ENCODE results near the gene RCSD1. TPM values are rescaled to one million over a fixed set of nuclear protein-coding genes. Genes with fewer than 3 reads are reported as not detected.

Gene RCSD1
- total RNA-seq, 2 experiments from 2014 or later = 27.3 to 27.9 TPM

- Mint-ChIP-seq H3K36me3 (ENCODE audit: low read depth) (peaks cover 11% of the 10 kb centered on the region), H3K27ac (peak overlapping the region; percentile 3), H3K4me3 (no peak overlapping the region), H3K9me3 (no peaks in the 10 kb centered on the region), H3K27me3 (ENCODE audit: low read depth) (no peaks in the 10 kb centered on the region), H3K4me1 (ENCODE audit: low read depth) (peaks cover 15% of the 10 kb centered on the region)
- no peak for DNase-seq
- CTCF ChIA-PET = interaction anchor here (1.0 to 1.2 kb wide), 2 partner anchors 83 to 191 kb away, joined by 3 to 7 read pairs; no protein-coding TSS in a partner anchor
- intact Hi-C loops (cut with micrococcal nuclease) = no loop called here
These were observed 53.8 kb downstream of the RCSD1 start for GRCh38 chr1:167683641-167684502.

GRCh38 chr1:167685844-167686243 is 55.8 kb downstream of the RCSD1 start:
- no peaks in the 10 kb centered on the region for H3K27me3 Mint-ChIP-seq (ENCODE audit: low read depth)
- H3K4me3 Mint-ChIP-seq = no peak overlapping the region
- no peak for DNase-seq
- H3K9me3 Mint-ChIP-seq = no peaks in the 10 kb centered on the region
- peak overlapping the region; percentile 17 for H3K27ac Mint-ChIP-seq
- H3K4me1 Mint-ChIP-seq (ENCODE audit: low read depth) = peaks cover 20% of the 10 kb centered on the region
- H3K36me3 Mint-ChIP-seq (ENCODE audit: low read depth) = peaks cover 17% of the 10 kb centered on the region
- intact Hi-C loops (cut with micrococcal nuclease) = loop anchor here (5.0 kb wide), 2 partner anchors 464 to 619 kb away; partner anchors contain the start of gene POU2F1
- CTCF ChIA-PET = interaction anchor here (2.9 to 3.8 kb wide), 2 partner anchors 49 to 84 kb away, joined by 43 to 148 read pairs; no protein-coding TSS in a partner anchor

- peak; percentile 94 for DNase-seq
- CTCF ChIA-PET = interaction anchor here (0.8 to 3.8 kb wide), 38 partner anchors 10 to 238 kb away, joined by 3 to 148 read pairs (median 6); partner anchors contain the start of gene CREG1
- Mint-ChIP-seq H3K4me3 (no peak overlapping the region), H3K27ac (peak overlapping the region; percentile 62), H3K27me3 (ENCODE audit: low read depth) (no peaks in the 10 kb centered on the region), H3K4me1 (ENCODE audit: low read depth) (peaks cover 11% of the 10 kb centered on the region), H3K9me3 (no peaks in the 10 kb centered on the region), H3K36me3 (ENCODE audit: low read depth) (peaks cover 21% of the 10 kb centered on the region)
- intact Hi-C loops (cut with micrococcal nuclease) = loop anchor here (1.0 to 5.0 kb wide), 8 partner anchors 51 to 621 kb away; partner anchors contain the start of gene POU2F1
These were observed 58.0 kb downstream of the RCSD1 start for GRCh38 chr1:167687919-167688519.

- H3K27ac Mint-ChIP-seq = peak overlapping the region; percentile 62
- intact Hi-C loops (cut with micrococcal nuclease) = loop anchor here (2.0 to 5.0 kb wide), 3 partner anchors 61 to 622 kb away; partner anchors contain the start of gene POU2F1
- no peaks in the 10 kb centered on the region for H3K27me3 Mint-ChIP-seq (ENCODE audit: low read depth)
- peaks cover 11% of the 10 kb centered on the region for H3K4me1 Mint-ChIP-seq (ENCODE audit: low read depth)
- DNase-seq = no peak
- peaks cover 17% of the 10 kb centered on the region for H3K36me3 Mint-ChIP-seq (ENCODE audit: low read depth)
- no peak overlapping the region for H3K4me3 Mint-ChIP-seq
- H3K9me3 Mint-ChIP-seq = no peaks in the 10 kb centered on the region
- CTCF ChIA-PET = interaction anchor here (1.7 kb wide), 1 partner anchor 89 kb away, joined by 7 read pairs; no protein-coding TSS in a partner anchor
These were observed 59.5 kb downstream of the RCSD1 start for GRCh38 chr1:167689567-167689920.

DNA sequence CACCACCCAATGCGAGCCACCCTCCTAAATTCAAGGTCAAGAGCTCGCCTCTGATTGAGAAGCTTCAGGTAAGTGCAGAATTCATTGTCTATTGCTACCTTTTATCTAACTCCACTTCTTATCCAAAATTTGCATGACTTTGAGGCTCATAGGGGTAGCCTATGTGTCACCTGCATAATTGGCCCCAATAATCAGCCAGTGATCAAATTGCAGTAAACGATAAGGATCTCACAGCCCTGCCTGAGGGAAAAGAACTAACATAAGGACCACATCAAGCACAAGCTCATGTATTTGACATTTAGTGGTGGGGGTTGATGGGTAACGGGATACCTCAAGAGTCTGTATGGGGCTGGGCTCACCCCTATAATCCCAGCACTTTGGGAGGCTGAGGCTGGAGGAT is 60.0 kb downstream of the RCSD1 start:
- Mint-ChIP-seq H3K27ac (peak overlapping the region; percentile 62), H3K27me3 (ENCODE audit: low read depth) (no peaks in the 10 kb centered on the region), H3K4me1 (ENCODE audit: low read depth) (peaks cover 11% of the 10 kb centered on the region), H3K4me3 (no peak overlapping the region), H3K9me3 (no peaks in the 10 kb centered on the region), H3K36me3 (ENCODE audit: low read depth) (peaks cover 21% of the 10 kb centered on the region)
- DNase-seq = no peak
- intact Hi-C loops (cut with micrococcal nuclease) = no loop called here
- CTCF ChIA-PET = interaction anchor here (1.0 to 1.7 kb wide), 3 partner anchors 12 to 135 kb away, joined by 4 to 7 read pairs (median 5); no protein-coding TSS in a partner anchor

DNA sequence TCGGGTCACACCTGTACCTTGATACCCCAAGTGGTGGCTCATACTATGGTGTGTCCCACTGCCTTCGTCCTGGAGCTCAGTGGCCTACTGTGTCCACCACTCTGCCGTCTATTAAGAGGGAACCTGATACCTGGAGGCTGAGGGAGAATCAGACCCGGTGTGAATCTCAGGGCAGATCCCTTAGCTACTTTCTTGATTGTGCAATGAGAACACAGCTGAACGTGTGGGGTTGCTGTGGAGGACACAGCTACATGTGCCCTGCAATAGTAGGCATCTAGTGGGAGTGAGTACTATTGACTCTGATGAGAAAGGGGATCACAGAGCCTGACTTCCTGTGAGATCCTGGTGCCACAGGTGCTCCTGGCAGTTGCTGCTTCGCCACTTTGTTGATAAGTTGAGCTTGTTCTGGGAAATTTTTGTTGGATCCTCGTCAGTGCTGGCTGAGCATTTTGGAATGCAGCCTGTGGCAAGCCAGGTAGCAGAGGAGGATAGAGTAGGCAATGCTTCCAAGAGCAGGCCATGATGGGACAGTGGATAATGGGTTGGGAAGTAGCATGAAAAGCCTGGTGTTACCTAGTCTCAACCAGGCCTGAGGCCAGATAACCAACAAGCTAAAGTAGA is 63.5 kb downstream of the RCSD1 start:
- intact Hi-C loops (cut with micrococcal nuclease) = no loop called here
- H3K36me3 Mint-ChIP-seq (ENCODE audit: low read depth) = peaks cover 32% of the 10 kb centered on the region
- CTCF ChIA-PET = interaction anchor here (0.7 to 1.4 kb wide), 3 partner anchors 56 to 138 kb away, joined by 3 to 4 read pairs (median 3); no protein-coding TSS in a partner anchor
- H3K4me3 Mint-ChIP-seq = no peak overlapping the region
- H3K4me1 Mint-ChIP-seq (ENCODE audit: low read depth) = peaks cover 9% of the 10 kb centered on the region
- no peaks in the 10 kb centered on the region for H3K27me3 Mint-ChIP-seq (ENCODE audit: low read depth)
- no peaks in the 10 kb centered on the region for H3K9me3 Mint-ChIP-seq
- no peak for DNase-seq
- H3K27ac Mint-ChIP-seq = peak overlapping the region; percentile 47

- CTCF ChIA-PET = interaction anchor here (0.5 to 2.1 kb wide), 3 partner anchors 94 to 856 kb away, joined by 4 to 8 read pairs (median 6); no protein-coding TSS in a partner anchor
- no peaks in the 10 kb centered on the region for H3K9me3 Mint-ChIP-seq
- intact Hi-C loops (cut with micrococcal nuclease) = no loop called here
- H3K36me3 Mint-ChIP-seq (ENCODE audit: low read depth) = peaks cover 33% of the 10 kb centered on the region
- H3K27ac Mint-ChIP-seq = no peak overlapping the region
- no peak overlapping the region for H3K4me3 Mint-ChIP-seq
- peaks cover 2% of the 10 kb centered on the region for H3K4me1 Mint-ChIP-seq (ENCODE audit: low read depth)
- DNase-seq = no peak
- H3K27me3 Mint-ChIP-seq (ENCODE audit: low read depth) = no peaks in the 10 kb centered on the region
These were observed 64.7 kb downstream of the RCSD1 start for GRCh38 chr1:167694691-167695090.

- no peak for DNase-seq
- Mint-ChIP-seq H3K27me3 (ENCODE audit: low read depth) (no peaks in the 10 kb centered on the region), H3K36me3 (ENCODE audit: low read depth) (peaks cover 38% of the 10 kb centered on the region), H3K27ac (no peak overlapping the region), H3K9me3 (no peaks in the 10 kb centered on the region), H3K4me1 (ENCODE audit: low read depth) (no peaks in the 10 kb centered on the region), H3K4me3 (no peak overlapping the region)
- intact Hi-C loops (cut with micrococcal nuclease) = no loop called here
- CTCF ChIA-PET = interaction anchor here (2.1 kb wide), 1 partner anchor 95 kb away, joined by 8 read pairs; no protein-coding TSS in a partner anchor
These were observed 65.1 kb downstream of the RCSD1 start for GRCh38 chr1:167695147-167695546.

GRCh38 chr1:167695756-167696561 is 65.9 kb downstream of the RCSD1 start:
- DNase-seq = no peak
- Mint-ChIP-seq H3K9me3 (no peaks in the 10 kb centered on the region), H3K4me1 (ENCODE audit: low read depth) (no peaks in the 10 kb centered on the region), H3K27me3 (ENCODE audit: low read depth) (no peaks in the 10 kb centered on the region), H3K27ac (no peak overlapping the region), H3K36me3 (ENCODE audit: low read depth) (peaks cover 34% of the 10 kb centered on the region), H3K4me3 (no peak overlapping the region)
- intact Hi-C loops (cut with micrococcal nuclease) = no loop called here
- CTCF ChIA-PET = interaction anchor here (2.1 kb wide), 1 partner anchor 95 kb away, joined by 8 read pairs; no protein-coding TSS in a partner anchor

- no peak overlapping the region for H3K4me3 Mint-ChIP-seq
- H3K4me1 Mint-ChIP-seq (ENCODE audit: low read depth) = no peaks in the 10 kb centered on the region
- no peaks in the 10 kb centered on the region for H3K9me3 Mint-ChIP-seq
- H3K27me3 Mint-ChIP-seq (ENCODE audit: low read depth) = no peaks in the 10 kb centered on the region
- H3K27ac Mint-ChIP-seq = no peak overlapping the region
- intact Hi-C loops (cut with micrococcal nuclease) = no loop called here
- no peak for DNase-seq
- CTCF ChIA-PET = interaction anchor here (1.6 to 2.0 kb wide), 2 partner anchors 10 to 97 kb away, joined by 6 to 8 read pairs; no protein-coding TSS in a partner anchor
- H3K36me3 Mint-ChIP-seq (ENCODE audit: low read depth) = peaks cover 31% of the 10 kb centered on the region
These were observed 67.7 kb downstream of the RCSD1 start for GRCh38 chr1:167697667-167698141.

GRCh38 chr1:167698313-167698712 is 68.3 kb downstream of the RCSD1 start:
- Mint-ChIP-seq H3K9me3 (no peaks in the 10 kb centered on the region), H3K36me3 (ENCODE audit: low read depth) (peaks cover 32% of the 10 kb centered on the region)

More at GRCh38 chr1:167698313-167698712, 68.3 kb downstream of the RCSD1 start:
- intact Hi-C loops (cut with micrococcal nuclease) = no loop called here
- Mint-ChIP-seq H3K4me3 (no peak overlapping the region), H3K27ac (no peak overlapping the region), H3K4me1 (ENCODE audit: low read depth) (no peaks in the 10 kb centered on the region), H3K27me3 (ENCODE audit: low read depth) (no peaks in the 10 kb centered on the region)
- no peak for DNase-seq
- CTCF ChIA-PET = interaction anchor here (0.9 to 2.0 kb wide), 3 partner anchors 9 to 98 kb away, joined by 4 to 8 read pairs (median 6); no protein-coding TSS in a partner anchor
